ENCODE results near the gene FARP1. TPM values are rescaled to one million over a fixed set of nuclear protein-coding genes. Genes with fewer than 3 reads are reported as not detected.

Gene FARP1
- total and polyA plus RNA-seq, 2 experiments from 2014 or later = 43.2 to 44.2 TPM

- no peak overlapping the region for H3K4me3 ChIP-seq
- no peaks in the 10 kb centered on the region for H3K36me3 ChIP-seq
- H3K27me3 ChIP-seq = no peaks in the 10 kb centered on the region
- TF ChIP-seq, protein P1, sequence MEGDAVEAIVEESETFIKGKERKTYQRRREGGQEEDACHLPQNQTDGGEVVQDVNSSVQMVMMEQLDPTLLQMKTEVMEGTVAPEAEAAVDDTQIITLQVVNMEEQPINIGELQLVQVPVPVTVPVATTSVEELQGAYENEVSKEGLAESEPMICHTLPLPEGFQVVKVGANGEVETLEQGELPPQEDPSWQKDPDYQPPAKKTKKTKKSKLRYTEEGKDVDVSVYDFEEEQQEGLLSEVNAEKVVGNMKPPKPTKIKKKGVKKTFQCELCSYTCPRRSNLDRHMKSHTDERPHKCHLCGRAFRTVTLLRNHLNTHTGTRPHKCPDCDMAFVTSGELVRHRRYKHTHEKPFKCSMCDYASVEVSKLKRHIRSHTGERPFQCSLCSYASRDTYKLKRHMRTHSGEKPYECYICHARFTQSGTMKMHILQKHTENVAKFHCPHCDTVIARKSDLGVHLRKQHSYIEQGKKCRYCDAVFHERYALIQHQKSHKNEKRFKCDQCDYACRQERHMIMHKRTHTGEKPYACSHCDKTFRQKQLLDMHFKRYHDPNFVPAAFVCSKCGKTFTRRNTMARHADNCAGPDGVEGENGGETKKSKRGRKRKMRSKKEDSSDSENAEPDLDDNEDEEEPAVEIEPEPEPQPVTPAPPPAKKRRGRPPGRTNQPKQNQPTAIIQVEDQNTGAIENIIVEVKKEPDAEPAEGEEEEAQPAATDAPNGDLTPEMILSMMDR (IDR thresholded peaks at IDR 0.05; ENCODE audit: low read depth, low read length) = no peak
- DNase-seq (ENCODE audit: low read depth in 1 of 2, low spot score in 1 of 2) = peak in 1 of 2 donors; percentile 23
- peaks cover 47% of the 10 kb centered on the region for H3K4me1 ChIP-seq (ENCODE audit: low read depth)
- H3K27ac ChIP-seq = peak overlapping the region; percentile 25
- no peaks in the 10 kb centered on the region for H3K9me3 ChIP-seq (ENCODE audit: low read depth)
Observed at GRCh38 chr13:98476106-98476505, 333.2 kb downstream of the FARP1 start.

DNA sequence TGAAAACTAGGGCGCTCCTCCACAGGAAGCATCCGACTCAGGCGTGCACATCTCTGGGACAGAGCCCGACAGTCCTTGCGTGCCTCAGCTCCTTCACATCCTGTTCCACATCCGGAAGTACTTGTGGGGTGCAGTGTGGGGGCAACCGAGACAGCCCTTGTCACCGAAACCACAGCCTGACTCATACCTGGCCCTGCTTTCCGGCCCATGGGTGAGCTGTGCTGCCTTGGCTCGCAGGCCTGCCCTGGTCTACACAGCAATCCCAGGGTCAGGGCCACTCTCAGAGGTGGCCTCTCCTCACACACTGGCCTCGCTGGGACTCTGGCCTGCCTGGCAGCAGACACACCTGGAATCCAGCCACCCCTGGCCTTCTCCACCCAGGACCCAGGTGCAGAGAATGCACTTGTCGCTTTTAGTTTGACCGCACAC is 333.7 kb downstream of the FARP1 start:
- Histone ChIP-seq H3K27me3 (no peaks in the 10 kb centered on the region), H3K4me3 (no peak overlapping the region), H3K36me3 (no peaks in the 10 kb centered on the region), H3K4me1 (ENCODE audit: low read depth) (peaks cover 52% of the 10 kb centered on the region), H3K27ac (peak overlapping the region; percentile 25), H3K9me3 (ENCODE audit: low read depth) (no peaks in the 10 kb centered on the region)
- peak in 1 of 2 donors; percentile 82 for DNase-seq (ENCODE audit: low read depth in 1 of 2, low spot score in 1 of 2)
- TF ChIP-seq, protein P1 (IDR thresholded peaks at IDR 0.05; ENCODE audit: low read depth, low read length) = no peak

DNA sequence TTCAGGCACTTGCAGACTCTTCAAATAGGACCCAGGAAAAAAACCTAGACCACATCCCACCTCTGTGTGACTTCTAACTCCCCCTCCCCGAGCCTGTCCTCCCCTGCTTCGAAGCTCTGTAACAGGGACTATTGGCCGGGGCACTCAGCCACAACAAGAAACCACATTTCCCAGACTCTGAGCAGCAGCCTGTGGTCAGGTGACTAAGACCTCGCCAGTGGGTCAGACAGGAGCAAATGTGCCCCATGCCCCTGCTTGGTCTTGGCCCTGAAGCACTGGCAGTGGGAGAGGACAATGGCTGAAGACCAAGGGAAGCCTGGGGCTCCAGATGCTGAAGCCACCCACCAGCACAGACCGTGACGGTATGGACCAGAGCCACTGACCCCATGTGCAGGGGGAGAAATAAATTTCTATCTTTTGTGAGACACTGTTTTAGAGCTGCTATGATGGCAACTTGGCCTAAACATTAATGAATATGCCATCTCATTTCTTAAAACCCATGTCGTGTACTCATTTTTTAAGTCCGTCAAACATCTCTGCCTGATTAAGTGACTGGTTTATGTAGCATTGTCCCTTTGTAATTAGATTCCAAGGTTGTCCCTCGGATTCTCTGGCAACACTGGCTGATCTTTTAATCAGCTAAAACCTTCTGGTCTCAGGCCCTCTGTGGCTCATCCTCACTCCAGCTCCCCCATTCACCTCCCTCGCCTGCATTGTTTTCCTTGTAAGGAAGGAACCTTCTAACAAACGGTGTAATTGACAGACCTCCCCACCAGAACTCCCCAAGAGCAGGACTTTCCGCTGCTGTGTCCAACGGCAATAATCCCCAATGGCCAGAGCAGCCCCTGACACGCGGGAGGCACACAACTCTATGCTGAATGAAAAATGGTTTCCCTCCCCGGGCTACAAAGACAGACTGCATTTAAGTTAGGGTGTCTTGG is 335.6 kb downstream of the FARP1 start:
- no peaks in the 10 kb centered on the region for H3K27me3 ChIP-seq
- H3K27ac ChIP-seq = peak overlapping the region; percentile 98
- H3K4me3 ChIP-seq = no peak overlapping the region
- peak; percentile 27 to 33 for DNase-seq (ENCODE audit: low read depth in 1 of 2, low spot score in 1 of 2)
- H3K36me3 ChIP-seq = no peaks in the 10 kb centered on the region
- TF ChIP-seq, protein P1 (IDR thresholded peaks at IDR 0.05; ENCODE audit: low read depth, low read length) = no peak
- H3K9me3 ChIP-seq (ENCODE audit: low read depth) = no peaks in the 10 kb centered on the region
- H3K4me1 ChIP-seq (ENCODE audit: low read depth) = peaks cover 71% of the 10 kb centered on the region

DNA sequence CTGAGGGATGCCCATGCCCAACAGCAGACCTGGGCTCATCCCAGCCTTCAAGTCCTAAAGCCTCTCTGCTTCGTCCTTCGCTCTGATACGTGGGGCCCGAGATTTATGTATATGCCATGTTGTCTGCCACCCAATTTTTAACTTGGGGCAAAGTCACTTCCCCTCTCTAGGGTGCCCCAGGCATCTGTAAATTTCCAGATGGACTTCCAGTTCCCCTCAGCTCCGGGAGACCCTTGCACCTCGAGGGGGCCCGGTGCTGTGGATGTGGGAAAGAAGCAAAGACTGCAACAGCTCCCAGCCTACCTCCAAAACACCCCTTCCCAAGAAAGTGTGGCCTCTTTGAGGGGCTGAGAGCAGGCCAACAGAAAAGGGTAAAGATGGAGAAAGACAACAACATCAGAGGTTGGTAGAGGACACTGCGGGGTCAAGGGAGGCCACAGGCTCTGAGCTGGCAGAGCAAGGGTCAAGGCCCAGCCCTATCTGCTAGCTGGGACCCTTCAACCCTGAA is 336.7 kb downstream of the FARP1 start:
- peaks cover 79% of the 10 kb centered on the region for H3K4me1 ChIP-seq (ENCODE audit: low read depth)
- H3K36me3 ChIP-seq = no peaks in the 10 kb centered on the region
- TF ChIP-seq, protein P1 (IDR thresholded peaks at IDR 0.05; ENCODE audit: low read depth, low read length) = no peak
- H3K4me3 ChIP-seq = no peak overlapping the region
- no peaks in the 10 kb centered on the region for H3K9me3 ChIP-seq (ENCODE audit: low read depth)
- DNase-seq (ENCODE audit: low read depth in 1 of 2, low spot score in 1 of 2) = no peak
- H3K27ac ChIP-seq = peak overlapping the region; percentile 98
- no peaks in the 10 kb centered on the region for H3K27me3 ChIP-seq

DNA sequence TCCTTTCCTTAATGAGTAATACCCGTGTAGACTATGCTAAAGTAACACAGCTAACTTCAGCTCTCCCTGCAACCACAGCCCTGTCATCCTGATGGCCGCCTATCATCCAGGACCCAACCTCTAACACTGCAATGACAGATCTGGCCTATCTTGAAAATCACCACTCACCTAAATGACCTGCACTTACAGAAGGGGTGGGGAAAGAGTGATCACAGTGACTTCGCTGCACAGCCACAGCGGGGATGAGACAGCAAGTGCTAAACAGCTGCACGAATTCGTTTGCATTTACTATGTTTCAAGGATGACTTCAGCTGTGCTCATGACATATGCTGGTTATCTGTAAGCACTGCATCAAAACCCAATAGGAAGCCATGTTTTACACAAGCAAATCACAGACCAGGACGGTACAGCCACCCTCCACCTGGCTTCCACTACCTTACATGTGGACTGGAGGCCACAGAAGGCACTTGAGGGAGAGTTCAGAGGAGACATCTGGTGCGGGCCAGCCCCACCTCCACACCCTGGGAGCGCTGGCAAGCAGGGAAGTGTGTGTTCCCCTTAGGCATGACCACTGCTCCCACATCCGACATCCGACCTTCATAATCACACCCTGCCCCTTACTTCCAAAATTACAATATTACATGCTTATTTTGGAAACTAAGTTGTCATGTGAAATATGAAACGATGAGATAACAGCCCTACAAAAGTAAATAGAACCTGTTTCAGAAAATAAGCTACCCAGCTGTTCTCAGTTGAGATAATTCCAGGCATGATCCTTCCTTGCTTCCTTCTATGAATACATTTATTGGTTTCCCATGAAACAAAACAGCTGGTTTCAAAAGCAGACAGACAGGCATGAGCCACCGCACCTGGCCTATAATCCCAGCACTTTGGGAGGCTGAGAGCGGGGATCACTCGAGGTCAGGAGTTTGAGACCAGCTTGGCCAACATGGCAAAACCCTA is 338.3 kb downstream of the FARP1 start:
- DNase-seq (ENCODE audit: low read depth in 1 of 2, low spot score in 1 of 2) = peak; percentile 15 to 21
- no peaks in the 10 kb centered on the region for H3K36me3 ChIP-seq
- TF ChIP-seq, protein P1 (IDR thresholded peaks at IDR 0.05; ENCODE audit: low read depth, low read length) = no peak
- H3K27ac ChIP-seq = peak overlapping the region; percentile 98
- H3K27me3 ChIP-seq = no peaks in the 10 kb centered on the region
- no peak overlapping the region for H3K4me3 ChIP-seq
- H3K9me3 ChIP-seq (ENCODE audit: low read depth) = no peaks in the 10 kb centered on the region
- peaks cover 77% of the 10 kb centered on the region for H3K4me1 ChIP-seq (ENCODE audit: low read depth)
